CD4-positive, alpha-beta T cell treated with Interferon gamma for 1 hour (primary cell): ENCODE data around the gene INSIG1.

Source experiments
- DNase-seq: peaks from one replicate; pipeline ENCODE4 v3.0.0-alpha.2; 2020

The INSIG1 gene

DNA sequence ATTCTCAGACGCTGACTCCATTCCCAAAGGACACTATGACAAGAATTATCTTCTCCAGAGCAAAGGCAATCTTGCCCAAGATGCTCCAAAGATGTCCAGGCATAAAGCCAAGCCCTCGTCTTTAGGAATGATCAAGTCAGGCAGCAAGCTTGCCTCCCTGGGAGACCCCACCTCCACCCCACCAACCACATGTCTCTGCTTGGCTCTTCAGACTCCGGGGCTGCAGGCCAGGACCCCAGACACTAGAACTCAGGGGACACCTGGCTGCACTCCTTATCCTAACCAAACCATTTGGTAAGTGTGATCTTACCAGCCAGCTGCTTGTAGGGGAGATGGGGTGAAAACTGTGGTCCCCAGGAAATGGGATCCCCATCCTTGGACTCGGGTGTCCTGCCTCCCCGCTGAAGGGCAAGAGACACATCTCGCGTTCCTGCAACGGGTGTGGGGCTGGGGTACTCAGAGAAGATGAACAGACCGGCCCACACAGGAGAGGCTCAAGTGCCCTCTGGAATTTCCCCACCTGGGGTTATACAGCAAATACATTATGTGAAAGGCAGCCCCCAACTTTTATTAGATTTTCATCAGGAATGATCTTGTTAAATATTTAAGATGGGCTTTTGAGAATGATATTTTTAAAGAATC lies 55.7 kb downstream of the INSIG1 start:
- DNase-seq: no peak

GRCh38 chr7:155354371-155355048 lies 56.8 kb downstream of the INSIG1 start:
- no peak for DNase-seq

- DNase-seq: no peak
These were observed 57.5 kb downstream of the INSIG1 start for GRCh38 chr7:155355176-155355575.

GRCh38 chr7:155355745-155356144 lies 58.1 kb downstream of the INSIG1 start:
- no peak for DNase-seq

DNA sequence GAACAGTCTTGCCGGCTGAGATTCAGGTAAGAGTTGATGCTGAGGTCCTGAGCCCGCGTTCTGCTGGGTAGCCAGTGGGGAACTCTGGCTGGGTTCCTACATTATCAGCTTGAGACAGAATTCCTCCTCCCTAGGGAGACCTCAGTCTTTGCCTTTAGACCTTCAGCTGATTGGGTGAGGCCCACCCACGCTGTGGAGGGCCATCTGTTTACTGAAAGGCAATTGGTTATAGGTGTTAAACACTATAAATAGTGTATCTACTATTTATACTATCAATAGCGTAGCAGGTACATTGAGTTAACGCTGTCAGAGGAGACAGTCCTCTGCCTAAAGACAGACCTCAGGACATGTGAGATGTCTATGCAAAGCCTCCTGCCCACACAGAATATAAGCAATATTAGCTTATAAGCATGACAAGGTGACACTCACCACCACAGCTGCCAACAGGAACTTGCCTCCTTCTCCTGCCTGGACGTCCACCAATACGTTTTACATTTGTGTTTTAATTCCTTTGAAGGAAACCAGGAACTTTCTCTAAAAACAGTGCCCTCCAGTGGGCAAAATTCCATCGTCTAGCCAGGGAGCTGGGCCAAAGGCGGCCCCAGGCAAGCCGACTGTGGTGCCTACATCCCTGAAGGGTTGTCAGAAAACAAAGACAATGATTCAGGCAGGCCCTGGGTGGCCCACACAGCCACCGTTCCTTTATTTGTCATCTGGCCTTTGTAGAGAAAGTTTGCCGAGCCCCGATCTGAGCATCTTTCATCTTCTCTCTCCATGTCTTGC lies 58.8 kb downstream of the INSIG1 start:
- no peak for DNase-seq

- peak; percentile 22 for DNase-seq
These were observed 59.9 kb downstream of the INSIG1 start for GRCh38 chr7:155357573-155358041.

DNA sequence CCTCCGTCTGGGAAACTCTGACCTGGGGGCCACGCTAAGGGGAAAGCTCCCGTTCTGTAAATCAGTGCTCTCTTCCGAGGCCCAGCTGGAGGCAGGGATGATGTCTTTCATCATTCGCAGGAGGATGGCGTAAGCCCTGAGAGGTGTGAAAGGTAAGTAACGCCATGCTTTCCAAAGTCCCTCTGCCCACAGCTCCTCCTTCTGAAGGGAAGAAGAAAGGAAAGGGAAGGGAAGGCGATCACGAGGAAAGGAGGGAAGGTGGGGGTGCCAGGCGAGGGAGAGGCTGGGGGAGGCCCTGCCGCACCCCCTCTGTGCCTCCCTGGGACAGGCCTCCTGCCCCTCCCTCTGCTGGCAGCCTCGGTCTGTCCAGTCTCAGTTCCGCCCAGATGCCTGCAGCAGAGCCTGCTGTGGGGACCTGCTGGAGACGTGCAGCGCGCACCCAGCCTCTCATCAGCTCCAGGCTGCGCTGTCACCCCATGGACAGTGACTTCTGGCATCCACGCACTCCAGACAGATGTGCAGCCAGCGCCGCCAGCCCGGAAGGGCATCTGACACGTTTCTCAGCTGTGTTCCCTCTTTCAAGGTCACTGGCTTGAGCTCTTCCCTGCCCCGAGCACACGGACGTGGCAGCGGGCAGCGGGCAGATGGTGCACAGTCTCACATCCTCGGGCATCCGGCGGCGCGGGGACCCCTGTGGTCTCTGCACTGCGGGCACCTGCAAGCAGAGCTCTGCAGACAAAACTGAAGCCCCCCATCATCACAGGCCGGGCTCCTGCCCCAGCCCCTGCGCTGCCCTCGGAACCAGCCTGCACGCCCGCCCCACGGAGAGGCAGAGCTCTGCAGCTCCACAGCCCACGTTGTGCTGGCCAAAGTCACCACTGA lies 60.6 kb downstream of the INSIG1 start:
- DNase-seq: no peak

DNA sequence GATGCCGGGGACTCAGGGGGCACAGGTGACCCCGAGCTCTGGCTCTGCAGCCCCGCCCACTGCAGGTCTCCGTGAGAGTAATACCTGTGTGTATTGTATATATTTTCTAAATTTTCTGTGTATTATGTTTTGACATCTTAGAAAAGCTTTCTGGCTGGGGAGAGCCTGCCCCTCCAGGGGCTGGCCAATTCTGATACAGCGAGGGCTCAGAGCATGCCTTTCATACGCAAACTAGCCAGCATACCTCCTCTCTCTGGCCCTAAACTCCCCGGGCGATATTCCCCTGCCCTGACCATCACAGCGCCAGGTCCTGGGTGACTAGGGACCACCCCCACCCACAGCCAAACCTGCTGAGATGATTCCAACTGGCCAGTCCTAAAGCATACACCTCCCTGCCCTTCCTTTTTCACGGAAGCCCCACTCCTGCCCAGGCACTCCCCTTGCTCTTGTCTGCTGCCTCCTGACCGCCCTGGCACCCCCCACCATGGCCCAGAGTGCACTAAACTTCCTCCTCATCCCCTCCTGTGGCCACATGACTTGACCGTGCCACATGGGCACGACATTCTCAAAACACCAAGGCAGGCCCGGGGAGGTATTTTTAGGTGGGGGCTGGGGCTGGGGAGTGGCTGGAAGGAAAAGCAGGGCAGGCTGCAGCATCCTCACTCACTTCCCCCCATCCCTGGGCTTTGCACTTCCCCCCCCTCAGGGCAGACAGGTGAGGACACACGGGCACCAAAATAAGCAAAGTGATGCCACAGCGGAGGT lies 61.5 kb downstream of the INSIG1 start:
- no peak for DNase-seq
